SK-N-SH (cell line): ENCODE measurements around the gene RABGAP1L.

Experiments
- CTCF ChIP-seq: fragments of 200-600 bp; sonication (generic); IDR thresholded peaks from 2 replicates; pipeline ENCODE4 v1.6.1; 2017; ENCODE audit warnings: antibody characterized with exemption, mild to moderate bottlenecking, moderate library complexity
- FOXJ3 ChIP-seq: sonication (generic); formaldehyde crosslinking; IDR thresholded peaks from 2 replicates; pipeline ENCODE4 v1.5.1; 2020; ENCODE audit warnings: mild to moderate bottlenecking, missing genetic modification reagents
- GABPA ChIP-seq: IDR thresholded peaks from 2 replicates; pipeline ENCODE4 v1.4.0; 2012; ENCODE audit warnings: low read depth, mild to moderate bottlenecking
- MXI1 ChIP-seq: IDR thresholded peaks from 2 replicates; pipeline ENCODE4 v1.6.1; 2012; ENCODE audit warnings: mild to moderate bottlenecking, low read depth, low read length, improper control_type of control experiment
- POLR2AphosphoS5 ChIP-seq: IDR thresholded peaks from 2 replicates; pipeline ENCODE4 v1.6.1; 2012; ENCODE audit warnings: low read depth, low read length
- SMC3 ChIP-seq: IDR thresholded peaks from 2 replicates; pipeline ENCODE4 v1.6.1; 2012; ENCODE audit warnings: low read depth, low read length, improper control_type of control experiment
- USF2 ChIP-seq: fragments of 150-350 bp; IDR thresholded peaks from 2 replicates; pipeline ENCODE4 v1.6.1; 2017; ENCODE audit warnings: antibody characterized with exemption, low read length, low read depth, borderline replicate concordance

- TF ChIP-seq POLR2AphosphoS5 (no peak), SMC3 (no peak), FOXJ3 (CRISPR knock-in tag) (no peak), CTCF (no peak), MXI1 (no peak), GABPA (no peak), USF2 (no peak)
Measured at GRCh38 chr1:174913225-174913903, 754.0 kb downstream of the RABGAP1L start.
